H1 (cell line): ENCODE data around the gene ADGRE2. TPM values are rescaled to one million over a fixed set of nuclear protein-coding genes. Genes with fewer than 3 reads are reported as not detected.

ENCODE experiments used
- CTCF ChIA-PET: fragments of 300-600 bp; sonication (Branson Sonifier 250); formaldehyde crosslinking; loops from one replicate; lab custom pipeline; 2021; ENCODE audit not compliant: partially characterized antibody; lab: Charles Lee
- POLR2A ChIA-PET: fragments of 300-600 bp; sonication (Branson Sonifier 250); formaldehyde crosslinking; loops from one replicate; lab custom pipeline; 2021; ENCODE audit warnings: inconsistent platforms; ENCODE audit not compliant: partially characterized antibody; lab: Charles Lee
- DNase-seq, 2 experiments: peaks; one replicate each; pipeline versions ENCODE4 v3.0.0 to v3.0.0-alpha.2; 2010 to 2022; ENCODE audit warnings: low spot score in 2 of 2, low read depth in 1 of 2, mixed read lengths in 1 of 2
- FAIRE-seq: peaks from 2 replicates; lab custom pipeline; 2011; peaks lifted over from hg19 to GRCh38; lab: Jason Lieb, UNC
- H2AFZ ChIP-seq: 2 replicates; pipeline ENCODE4 v1.8.1; 2012; ENCODE audit warnings: low read length, inconsistent platforms
- H2AK5ac ChIP-seq: 2 replicates; pipeline ENCODE4 v1.6.1; 2013; ENCODE audit warnings: low read depth, low read length
- H2BK120ac ChIP-seq: replicated peaks from 2 replicates; pipeline ENCODE3; 2013; ENCODE audit warnings: low read depth, low read length, inconsistent platforms
- H2BK12ac ChIP-seq: 2 replicates; pipeline ENCODE4 v1.6.1; 2013; ENCODE audit warnings: low read depth, low read length
- H2BK15ac ChIP-seq: 2 replicates; pipeline ENCODE4 v1.6.1; 2013; ENCODE audit warnings: low read length
- H2BK20ac ChIP-seq: 2 replicates; pipeline ENCODE4 v1.6.1; 2013; ENCODE audit warnings: low read length
- H2BK5ac ChIP-seq: 2 replicates; pipeline ENCODE4 v1.6.1; 2013; ENCODE audit warnings: low read depth, low read length
- H3K14ac ChIP-seq: 2 replicates; pipeline ENCODE4 v1.6.1; 2013; ENCODE audit warnings: inconsistent platforms; ENCODE audit not compliant: insufficient read length
- H3K18ac ChIP-seq: 2 replicates; pipeline ENCODE4 v1.6.1; 2013; ENCODE audit warnings: low read length; ENCODE audit errors: extremely low read depth
- H3K23ac ChIP-seq: 2 replicates; pipeline ENCODE4 v1.6.1; 2013; ENCODE audit warnings: inconsistent platforms; ENCODE audit not compliant: insufficient read length
- H3K23me2 ChIP-seq: 2 replicates; pipeline ENCODE4 v1.6.1; 2013; ENCODE audit warnings: low read depth, low read length
- H3K27ac ChIP-seq: 2 replicates; pipeline ENCODE4 v1.6.1; 2011; ENCODE audit warnings: low read depth, low read length, inconsistent platforms
- H3K27me3 ChIP-seq, 4 experiments: replicated peaks in 1 of 4; 1 replicate in 1 of 4; 2 replicates in 3 of 4; pipeline versions ENCODE4 v1.6.1 to v1.8.1; 2011 to 2013; ENCODE audit warnings: low read length in 3 of 4, mild to moderate bottlenecking in 3 of 4, inconsistent platforms in 2 of 4, mixed read lengths in 2 of 4, moderate library complexity in 1 of 4; ENCODE audit not compliant: control insufficient read depth in 3 of 4, insufficient read depth in 3 of 4; ENCODE audit errors: extremely low read depth in 1 of 4
- H3K36me3 ChIP-seq, 4 experiments: 2 replicates each; pipeline versions ENCODE4 v1.6.1 to v1.8.1; 2011 to 2013; ENCODE audit warnings: mild to moderate bottlenecking in 4 of 4, low read length in 3 of 4, moderate library complexity in 2 of 4, control low read depth in 1 of 4, inconsistent platforms in 1 of 4; ENCODE audit not compliant: insufficient read depth in 4 of 4, control insufficient read depth in 2 of 4
- H3K4ac ChIP-seq: replicated peaks from 2 replicates; pipeline ENCODE3; 2013; ENCODE audit warnings: low read length, low read depth, mixed read lengths, inconsistent platforms; ENCODE audit not compliant: insufficient read length
- H3K4me1 ChIP-seq, 4 experiments: replicated peaks in 1 of 4; 1 replicate in 1 of 4; 2 replicates in 3 of 4; pipeline versions ENCODE4 v1.6.1 to v1.8.1; 2011 to 2013; ENCODE audit warnings: low read length in 3 of 4, inconsistent platforms in 2 of 4, mixed read lengths in 1 of 4; ENCODE audit not compliant: insufficient read depth in 4 of 4, control insufficient read depth in 3 of 4
- H3K4me2 ChIP-seq, 2 experiments: 2 replicates each; pipeline versions ENCODE4 v1.6.1 to v1.8.1; 2011 to 2013; ENCODE audit warnings: low read depth in 2 of 2, low read length in 2 of 2, control low read depth in 1 of 2, inconsistent platforms in 1 of 2, mild to moderate bottlenecking in 1 of 2; ENCODE audit not compliant: insufficient read depth in 1 of 2
- H3K4me3 ChIP-seq, 4 experiments: fragments of 200-600, 300-600 bp in 1 of 4; sonication (generic), shearing (Covaris generic), sonication (Bioruptor Twin) in 1 of 4; 2 replicates each; pipeline versions ENCODE4 v1.5.1 to v1.8.1; 2011 to 2016; ENCODE audit warnings: low read length in 4 of 4, low read depth in 3 of 4, control low read depth in 2 of 4, inconsistent platforms in 2 of 4, mild to moderate bottlenecking in 2 of 4, mixed read lengths in 1 of 4, moderate library complexity in 1 of 4; ENCODE audit not compliant: insufficient read depth in 2 of 4; ENCODE audit errors: extremely low read depth in 1 of 4
- H3K56ac ChIP-seq: replicated peaks from 2 replicates; pipeline ENCODE3; 2013; ENCODE audit warnings: low read depth, mild to moderate bottlenecking, mixed read lengths, low read length, inconsistent platforms; ENCODE audit not compliant: insufficient read length
- H3K79me1 ChIP-seq: 2 replicates; pipeline ENCODE4 v1.6.1; 2013; ENCODE audit warnings: low read depth, low read length, control low read depth
- H3K79me2 ChIP-seq, 2 experiments: 2 replicates each; pipeline versions ENCODE4 v1.6.1 to v1.8.1; 2012 to 2013; ENCODE audit warnings: low read length in 2 of 2, mild to moderate bottlenecking in 2 of 2, inconsistent platforms in 1 of 2; ENCODE audit not compliant: insufficient read depth in 2 of 2, control insufficient read depth in 1 of 2
- H3K9ac ChIP-seq, 4 experiments: replicated peaks in 1 of 4; 1 replicate in 1 of 4; 2 replicates in 3 of 4; pipeline versions ENCODE4 v1.6.1 to v1.8.1; 2011 to 2013; ENCODE audit warnings: low read depth in 3 of 4, low read length in 3 of 4, control low read depth in 2 of 4, mild to moderate bottlenecking in 2 of 4, moderate library complexity in 2 of 4, inconsistent platforms in 1 of 4; ENCODE audit errors: extremely low read depth in 1 of 4
- H3K9me3 ChIP-seq, 2 experiments: 2 replicates each; pipeline versions ENCODE4 v1.6.1 to v1.8.1; 2012 to 2013; ENCODE audit warnings: mild to moderate bottlenecking in 2 of 2, moderate library complexity in 2 of 2, control low read depth in 1 of 2, inconsistent platforms in 1 of 2, low read depth in 1 of 2, low read length in 1 of 2, mixed read lengths in 1 of 2; ENCODE audit not compliant: insufficient read depth in 2 of 2
- H4K20me1 ChIP-seq, 2 experiments: replicated peaks in 1 of 2; 2 replicates each; pipeline versions ENCODE3 to v1.8.1; 2011 to 2013; ENCODE audit warnings: inconsistent platforms in 2 of 2, low read length in 2 of 2, mild to moderate bottlenecking in 1 of 2; ENCODE audit not compliant: insufficient read depth in 2 of 2, control insufficient read depth in 1 of 2
- H4K5ac ChIP-seq: 2 replicates; pipeline ENCODE4 v1.6.1; 2013; ENCODE audit warnings: low read length, low read depth, mixed read lengths, inconsistent platforms; ENCODE audit not compliant: insufficient read length
- H4K8ac ChIP-seq: 2 replicates; pipeline ENCODE4 v1.8.0; 2013; ENCODE audit warnings: mild to moderate bottlenecking, moderate library complexity, low read length, inconsistent platforms; ENCODE audit not compliant: insufficient read depth; ENCODE audit errors: extremely low read depth
- H4K91ac ChIP-seq: replicated peaks from 2 replicates; pipeline ENCODE3; 2013; ENCODE audit warnings: low read length, mixed read lengths, inconsistent platforms; ENCODE audit not compliant: insufficient read length
- ASH2L ChIP-seq: fragments of 200-600, 300-600 bp; sonication (generic); IDR thresholded peaks from one replicate; pipeline ENCODE4 v1.7.1; 2017; ENCODE audit warnings: low read length
- BACH1 ChIP-seq: IDR thresholded peaks from 2 replicates; pipeline ENCODE4 v1.6.1; 2012; ENCODE audit warnings: low read length, improper control_type of control experiment
- BCL11A ChIP-seq, 2 experiments: IDR thresholded peaks; one replicate each; pipeline ENCODE4 v1.6.1; 2011; ENCODE audit warnings: low read depth in 2 of 2, low read length in 2 of 2, mild to moderate bottlenecking in 2 of 2
- CHD1 ChIP-seq: IDR thresholded peaks from 2 replicates; pipeline ENCODE4 v1.6.1; 2012; ENCODE audit warnings: low read depth, low read length, improper control_type of control experiment
- GABPA ChIP-seq: IDR thresholded peaks from 2 replicates; pipeline ENCODE4 v1.6.1; 2011; ENCODE audit warnings: mild to moderate bottlenecking, low read length, moderate library complexity, borderline replicate concordance; ENCODE audit not compliant: insufficient read depth
- KDM4A ChIP-seq: IDR thresholded peaks from one replicate; pipeline ENCODE4 v1.7.1; 2012; ENCODE audit warnings: low read depth, mild to moderate bottlenecking, moderate library complexity, low read length, inconsistent platforms; ENCODE audit not compliant: severe bottlenecking
- POLR2A ChIP-seq, 2 experiments: IDR thresholded peaks; 1 replicate in 1 of 2; 2 replicates in 1 of 2; pipeline ENCODE4 v1.6.1; 2011; ENCODE audit warnings: low read depth in 2 of 2, low read length in 2 of 2, mild to moderate bottlenecking in 2 of 2; ENCODE audit errors: control extremely low read depth in 1 of 2
- POLR2AphosphoS5 ChIP-seq: IDR thresholded peaks from 2 replicates; pipeline ENCODE4 v1.6.1; 2011; ENCODE audit warnings: low read depth, low read length
- SIN3A ChIP-seq, 2 experiments: IDR thresholded peaks in 1 of 2; conservative IDR thresholded peaks in 1 of 2; 2 replicates each; pipeline ENCODE4 v1.6.1; 2011 to 2012; ENCODE audit warnings: low read length in 2 of 2, improper control_type of control experiment in 1 of 2, low read depth in 1 of 2, mild to moderate bottlenecking in 1 of 2
- SP1 ChIP-seq: IDR thresholded peaks from 2 replicates; pipeline ENCODE4 v1.6.1; 2011; ENCODE audit warnings: low read depth, low read length
- TAF1 ChIP-seq: IDR thresholded peaks from 2 replicates; pipeline ENCODE4 v1.6.1; 2011; ENCODE audit warnings: mild to moderate bottlenecking, low read depth, low read length
- TBP ChIP-seq: IDR thresholded peaks from 2 replicates; pipeline ENCODE4 v1.6.1; 2011; ENCODE audit warnings: low read depth, low read length, improper control_type of control experiment
- WGBS, 2 experiments: shearing (Covaris generic) in 1 of 2; methylation state at CpG; one replicate each; pipeline versions ENCODE4 v1.1.6 to v1.1.7; 2013 to 2015; ENCODE audit warnings: low lambda C conversion rate in 2 of 2, mixed read lengths in 2 of 2, inconsistent platforms in 1 of 2, low coverage in 1 of 2, missing lambda C conversion rate in 1 of 2; ENCODE audit not compliant: insufficient replicate concordance in 2 of 2, insufficient coverage in 1 of 2, insufficient read length in 1 of 2; ENCODE audit errors: extremely low coverage in 1 of 2, missing lambda C conversion rate in 1 of 2; 5-methylcytosine and 5-hydroxymethylcytosine counted together
- polyA plus RNA-seq, 7 experiments: library from polyadenylated mRNA; depleted of rRNA in 3 of 7; stranded (reverse) in 5 of 7; unstranded in 2 of 7; fragments of >200 nt in 5 of 7; fragments of 200-250 nt in 2 of 7; gene quantifications; 1 replicate in 5 of 7; 2 replicates in 1 of 7; 4 replicates in 1 of 7; pipeline versions ENCODE4 v1.2.1 to v1.2.3, GENCODE V29; 2011 to 2013; ENCODE audit warnings: missing spikeins in 2 of 7, mixed read lengths in 2 of 7
- total RNA-seq: library from RNA; stranded (reverse); fragmentation: NEBNext Ultra II Directional; extraction: Animal tissue kit (Norgen Biotek cat#: 25700); gene quantifications from 2 replicates; pipeline ENCODE4 v1.2.1, GENCODE V29; 2021

ADGRE2 gene
- total and polyA plus RNA-seq, 2 of the 8 experiments (the other 6 are each of a cell fraction or from before 2014, with no cell fraction given), result 2.0 to 4.5 TPM

- H3K23me2 ChIP-seq, result peaks cover 2% of the 10 kb centered on the region; the same call in 1 of the 2 replicates
- peak within 1 kb of the TSS; percentile 72 to 83 (median 78) for H3K4me3 ChIP-seq
- H3K4ac ChIP-seq, result no peak within 1 kb of the TSS
- no peaks in the 10 kb centered on the region for H4K20me1 ChIP-seq
- H4K8ac ChIP-seq, result peak within 1 kb of the TSS; percentile 97; the same call in 1 of the 2 replicates
- peak; percentile 85 to 100 for DNase-seq
- H3K18ac ChIP-seq, result peak within 1 kb of the TSS; percentile 95
- no peak within 1 kb of the TSS for H3K23ac ChIP-seq
- ChIA-PET CTCF (interaction anchor here (0.6 to 7.7 kb wide), 6 partner anchors 11 to 126 kb away, joined by 3 to 149 read pairs (median 4); partner anchors contain the start of gene NDUFB7), POLR2A (interaction anchor here (0.6 to 3.8 kb wide), 7 partner anchors 11 to 764 kb away, joined by 3 to 14 read pairs (median 4); partner anchors contain the start of gene NDUFB7)
- H2BK120ac ChIP-seq, result no peak within 1 kb of the TSS
- H3K4me2 ChIP-seq, result peak within 1 kb of the TSS; percentile 58 to 86
- H3K79me1 ChIP-seq, result no peaks in the 10 kb centered on the region; the same call in 1 of the 2 replicates
- H3K79me2 ChIP-seq, result no peaks in the 10 kb centered on the region; a peak in 1 of 4 replicates
- H3K56ac ChIP-seq, result peak within 1 kb of the TSS; percentile 80
- H3K27me3 ChIP-seq, result no peaks in the 10 kb centered on the region
- no peak within 1 kb of the TSS for H3K14ac ChIP-seq
- H3K27ac ChIP-seq, result peak within 1 kb of the TSS; percentile 90
- H3K36me3 ChIP-seq, result peaks cover 0 to 1% (median 0%) of the 10 kb centered on the region in 4 experiments; a peak in 1 of 8 replicates
- 2% methylated on average over 41 of the region's 66 CpGs; no CpG with 5 or more reads in 1 of the 2 experiments for WGBS, 2 experiments
- 0 out of 2 replicates have a peak within 1 kb of the TSS, but pooled peaks have one; percentile 72 for H2BK15ac ChIP-seq
- no peak within 1 kb of the TSS for H2BK20ac ChIP-seq
- H3K9ac ChIP-seq, result peak within 1 kb of the TSS; percentile 10 to 74 (median 66)
- H3K4me1 ChIP-seq, result no peaks in the 10 kb centered on the region
- peak within 1 kb of the TSS; percentile 91 for H2BK5ac ChIP-seq
- peak within 1 kb of the TSS; percentile 10 for H2AFZ ChIP-seq
- H4K91ac ChIP-seq, result peak within 1 kb of the TSS; percentile 34
- no peak within 1 kb of the TSS for H2AK5ac ChIP-seq
- no peak within 1 kb of the TSS for H2BK12ac ChIP-seq
- H3K9me3 ChIP-seq, result no peaks in the 10 kb centered on the region
- FAIRE-seq, result no peak
- peak within 1 kb of the TSS; percentile 95 for H4K5ac ChIP-seq
- TF ChIP-seq TBP (peak; percentile 47), ASH2L (peak; percentile 49), POLR2A (IDR thresholded peaks at IDR 0.05; ENCODE audit: control extremely low read depth in 1 of 2, low read depth in 2 of 2, low read length in 2 of 2) (peak; percentile 53 to 86), SIN3A (conservative IDR thresholded peaks at IDR 0.05 in 1 of 2, IDR thresholded peaks at IDR 0.05 in 1 of 2; ENCODE audit: low read depth in 1 of 2, low read length in 2 of 2) (peak; percentile 82 to 91; a peak in 3 of 4 replicates), POLR2AphosphoS5 (peak; percentile 73), SP1 (0 out of 2 replicates have a peak, but pooled peaks have one; percentile 20), BCL11A (IDR thresholded peaks at IDR 0.05; ENCODE audit: low read depth in 2 of 2, low read length in 2 of 2) (no peak), TAF1 (peak; percentile 76), KDM4A (peak; percentile 68), BACH1 (no peak), GABPA (peak; percentile 95), CHD1 (no peak)
Measured at GRCh38 chr19:14689598-14690503, 88.5 kb downstream of the ADGRE2 start, which contains the start of gene ZNF333. TSS of gene ZNF333 (plus strand) at chr19:14690048. CDS start at chr19:14693492, 3,444 bp downstream.
